ENCODE results near the gene TMEM269. TPM values are rescaled to one million over a fixed set of nuclear protein-coding genes. Genes with fewer than 3 reads are reported as not detected.

Gene TMEM269
- total RNA-seq, 1 donor from 2014 or later, result under 0.01 TPM

GRCh38 chr1:42737257-42737656 lies 47.5 kb upstream of the TMEM269 start:
- Histone ChIP-seq H3K4me3 (ENCODE audit: low read depth, low read length) (no peak overlapping the region), H3K36me3 (ENCODE audit: control insufficient read depth, insufficient read depth, low read length) (no peaks in the 10 kb centered on the region), H3K27me3 (ENCODE audit: control insufficient read depth, insufficient read depth, low read length) (no peaks in the 10 kb centered on the region)
- TF ChIP-seq, protein P1, sequence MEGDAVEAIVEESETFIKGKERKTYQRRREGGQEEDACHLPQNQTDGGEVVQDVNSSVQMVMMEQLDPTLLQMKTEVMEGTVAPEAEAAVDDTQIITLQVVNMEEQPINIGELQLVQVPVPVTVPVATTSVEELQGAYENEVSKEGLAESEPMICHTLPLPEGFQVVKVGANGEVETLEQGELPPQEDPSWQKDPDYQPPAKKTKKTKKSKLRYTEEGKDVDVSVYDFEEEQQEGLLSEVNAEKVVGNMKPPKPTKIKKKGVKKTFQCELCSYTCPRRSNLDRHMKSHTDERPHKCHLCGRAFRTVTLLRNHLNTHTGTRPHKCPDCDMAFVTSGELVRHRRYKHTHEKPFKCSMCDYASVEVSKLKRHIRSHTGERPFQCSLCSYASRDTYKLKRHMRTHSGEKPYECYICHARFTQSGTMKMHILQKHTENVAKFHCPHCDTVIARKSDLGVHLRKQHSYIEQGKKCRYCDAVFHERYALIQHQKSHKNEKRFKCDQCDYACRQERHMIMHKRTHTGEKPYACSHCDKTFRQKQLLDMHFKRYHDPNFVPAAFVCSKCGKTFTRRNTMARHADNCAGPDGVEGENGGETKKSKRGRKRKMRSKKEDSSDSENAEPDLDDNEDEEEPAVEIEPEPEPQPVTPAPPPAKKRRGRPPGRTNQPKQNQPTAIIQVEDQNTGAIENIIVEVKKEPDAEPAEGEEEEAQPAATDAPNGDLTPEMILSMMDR (IDR thresholded peaks at IDR 0.05; ENCODE audit: insufficient read depth, low read length, severe bottlenecking), result peak; percentile 11
- peak; percentile 59 for DNase-seq (ENCODE audit: low read depth)
- peak; percentile 95 for FAIRE-seq

GRCh38 chr1:42737986-42738677 lies 46.7 kb upstream of the TMEM269 start:
- Histone ChIP-seq H3K36me3 (ENCODE audit: control insufficient read depth, insufficient read depth, low read length) (no peaks in the 10 kb centered on the region), H3K27me3 (ENCODE audit: control insufficient read depth, insufficient read depth, low read length) (no peaks in the 10 kb centered on the region), H3K4me3 (ENCODE audit: low read depth, low read length) (no peak overlapping the region)
- DNase-seq (ENCODE audit: low read depth), result no peak
- FAIRE-seq, result no peak
- TF ChIP-seq, protein P1 (IDR thresholded peaks at IDR 0.05; ENCODE audit: insufficient read depth, low read length, severe bottlenecking), result no peak

- Histone ChIP-seq H3K27me3 (ENCODE audit: control insufficient read depth, insufficient read depth, low read length) (no peaks in the 10 kb centered on the region), H3K4me3 (ENCODE audit: low read depth, low read length) (no peak overlapping the region), H3K36me3 (ENCODE audit: control insufficient read depth, insufficient read depth, low read length) (no peaks in the 10 kb centered on the region)
- DNase-seq (ENCODE audit: low read depth), result no peak
- TF ChIP-seq, protein P1 (IDR thresholded peaks at IDR 0.05; ENCODE audit: insufficient read depth, low read length, severe bottlenecking), result no peak
- FAIRE-seq, result no peak
These were observed 46.0 kb upstream of the TMEM269 start for GRCh38 chr1:42738678-42739226.

- Histone ChIP-seq H3K4me3 (ENCODE audit: low read depth, low read length) (no peak within 1 kb of the TSS), H3K27me3 (ENCODE audit: control insufficient read depth, insufficient read depth, low read length) (no peaks in the 10 kb centered on the region), H3K36me3 (ENCODE audit: control insufficient read depth, insufficient read depth, low read length) (no peaks in the 10 kb centered on the region)
- DNase-seq (ENCODE audit: low read depth) (no peak), FAIRE-seq (no peak)
- TF ChIP-seq, protein P1 (IDR thresholded peaks at IDR 0.05; ENCODE audit: insufficient read depth, low read length, severe bottlenecking), result no peak
These were observed 44.8 kb upstream of the TMEM269 start, which contains the start of gene CLDN19 for GRCh38 chr1:42739753-42740700. CLDN19 (minus strand) TSS chr1:42740236; CDS start chr1:42740063, 173 bp downstream.

GRCh38 chr1:42740851-42741580 lies 43.8 kb upstream of the TMEM269 start:
- FAIRE-seq, result no peak
- Histone ChIP-seq H3K27me3 (ENCODE audit: control insufficient read depth, insufficient read depth, low read length) (no peaks in the 10 kb centered on the region), H3K36me3 (ENCODE audit: control insufficient read depth, insufficient read depth, low read length) (no peaks in the 10 kb centered on the region), H3K4me3 (ENCODE audit: low read depth, low read length) (no peak overlapping the region)
- no peak for DNase-seq (ENCODE audit: low read depth)
- TF ChIP-seq, protein P1 (IDR thresholded peaks at IDR 0.05; ENCODE audit: insufficient read depth, low read length, severe bottlenecking), result no peak
